ENCODE data around the gene ZNF384.

The ZNF384 gene

GRCh38 chr12:6653342-6653741, 35.8 kb downstream of the ZNF384 start:
- no peak for DNase-seq (ENCODE audit: low spot score)

DNA sequence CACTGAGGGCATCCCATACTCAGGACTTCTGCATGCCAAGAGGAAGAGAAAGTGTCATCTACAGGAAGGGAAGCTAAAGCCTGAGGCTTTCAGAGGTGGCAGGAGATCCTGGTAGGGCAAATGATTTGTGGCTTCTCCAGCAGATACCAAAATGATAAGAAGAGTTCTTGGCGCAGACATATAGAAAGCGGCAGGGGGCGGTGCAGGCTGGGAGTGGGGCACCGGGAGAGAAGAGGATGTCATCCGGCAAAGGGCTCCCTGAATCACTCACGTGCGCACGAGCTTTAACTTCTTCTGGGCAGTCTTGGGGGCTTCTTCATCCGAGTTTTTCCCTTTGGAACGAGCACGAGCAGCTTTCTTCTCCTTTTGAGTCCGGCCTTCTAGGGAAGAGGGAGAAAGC, 36.8 kb downstream of the ZNF384 start:
- no peak for DNase-seq (ENCODE audit: low spot score)

DNA sequence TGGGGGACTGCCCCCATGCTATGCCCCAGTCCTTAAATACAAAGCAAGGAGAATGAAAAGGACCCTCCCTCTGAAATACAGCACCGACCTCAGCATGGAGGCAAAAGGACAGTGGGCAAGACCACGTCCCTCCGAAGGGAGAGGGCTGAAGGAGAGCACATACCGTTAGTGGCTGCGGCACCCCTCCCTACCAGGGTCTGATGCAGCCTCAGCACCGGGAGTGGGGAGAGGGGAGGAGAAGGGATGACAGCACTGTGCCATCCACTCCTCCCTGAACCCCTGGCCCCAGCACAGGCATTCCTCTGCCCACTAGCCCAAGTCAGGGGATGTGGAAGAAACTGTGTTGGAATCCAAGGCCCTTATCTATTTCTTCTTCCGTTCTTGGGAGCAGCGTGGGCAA, 38.3 kb downstream of the ZNF384 start:
- no peak for DNase-seq (ENCODE audit: low spot score)

DNA sequence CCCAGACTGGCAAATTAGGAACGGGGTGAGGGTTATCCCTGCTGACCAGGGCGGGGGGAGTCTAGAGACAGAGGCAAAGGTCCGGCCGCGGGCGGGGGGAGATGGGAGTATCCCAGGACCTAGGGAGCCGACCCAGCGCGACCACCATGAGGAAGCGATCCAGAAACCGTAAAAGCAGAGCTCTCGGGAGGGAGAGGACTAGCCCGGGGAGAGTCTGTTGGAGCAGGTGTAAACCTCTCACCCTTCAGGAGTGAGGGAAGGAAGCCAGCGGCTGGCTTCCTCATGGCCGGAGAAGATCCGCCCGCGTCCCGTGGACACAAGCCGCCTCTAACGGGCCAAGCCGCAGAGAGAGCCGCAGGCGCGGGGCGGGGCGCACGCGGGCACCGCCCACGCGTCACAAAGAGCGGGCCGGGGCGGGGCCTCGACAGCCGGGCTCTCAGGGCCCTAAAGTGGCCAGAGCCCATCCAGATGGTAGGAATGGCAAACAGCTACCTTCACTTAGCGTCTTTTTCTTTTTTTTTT, 42.0 kb downstream of the ZNF384 start, which contains the start of gene ACRBP:
TSS of gene ACRBP (minus strand) at position 350 of the 522 bp plus-strand sequence. CDS start at position 284, 66 bp downstream.
- no peak for DNase-seq (ENCODE audit: low spot score)

GRCh38 chr12:6646276-6647082, 42.7 kb downstream of the ZNF384 start:
- DNase-seq (ENCODE audit: low spot score), result no peak

- no peak for DNase-seq (ENCODE audit: low spot score)
Measured at GRCh38 chr12:6644903-6645302, 44.3 kb downstream of the ZNF384 start.

DNA sequence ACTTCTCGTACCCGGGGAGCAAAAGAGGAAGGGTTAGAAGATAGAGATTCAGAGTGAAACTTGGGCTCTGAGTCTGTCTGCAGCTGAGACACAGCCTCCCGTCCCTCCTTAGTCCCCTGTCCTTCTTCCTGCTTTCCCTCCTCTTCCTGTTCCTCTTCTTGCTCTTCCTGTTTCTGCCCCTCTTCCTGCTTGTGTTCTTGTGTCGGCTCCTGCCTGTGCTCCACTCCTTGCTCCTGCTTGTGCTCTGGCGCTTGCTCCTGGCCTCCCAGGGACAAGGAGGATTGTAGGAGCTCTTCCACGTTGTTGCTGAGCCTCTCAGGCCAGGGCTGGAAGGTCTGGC, 44.9 kb downstream of the ZNF384 start:
- no peak for DNase-seq (ENCODE audit: low spot score)

- no peak for DNase-seq (ENCODE audit: low spot score)
Measured at GRCh38 chr12:6643569-6644256, 45.5 kb downstream of the ZNF384 start.

DNA sequence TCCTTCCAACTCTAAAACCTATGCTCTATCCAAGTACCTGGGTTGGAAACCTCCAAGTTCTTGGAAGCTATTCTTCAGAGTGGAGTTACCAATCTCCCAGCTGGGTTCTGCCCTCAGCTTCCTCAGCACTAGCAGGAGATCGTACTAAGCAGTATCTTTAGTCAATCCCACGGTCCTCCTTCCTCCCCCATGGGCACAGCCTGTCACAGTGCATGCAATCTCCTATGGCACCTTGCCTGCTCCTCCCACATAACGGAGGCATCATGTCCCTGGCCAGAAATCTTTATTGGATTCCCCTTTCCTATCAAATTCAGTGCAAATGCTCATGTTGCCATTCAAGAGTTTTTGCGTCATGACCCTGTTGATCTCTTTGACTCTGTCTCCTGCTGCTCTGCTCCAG, 48.0 kb downstream of the ZNF384 start:
- no peak for DNase-seq (ENCODE audit: low spot score)

GRCh38 chr12:6640497-6640896, 48.7 kb downstream of the ZNF384 start:
- no peak for DNase-seq (ENCODE audit: low spot score)

GRCh38 chr12:6639151-6639801, 49.9 kb downstream of the ZNF384 start:
- no peak for DNase-seq (ENCODE audit: low spot score)

- no peak for DNase-seq (ENCODE audit: low spot score)
Measured at GRCh38 chr12:6638305-6638704, 50.9 kb downstream of the ZNF384 start.

DNA sequence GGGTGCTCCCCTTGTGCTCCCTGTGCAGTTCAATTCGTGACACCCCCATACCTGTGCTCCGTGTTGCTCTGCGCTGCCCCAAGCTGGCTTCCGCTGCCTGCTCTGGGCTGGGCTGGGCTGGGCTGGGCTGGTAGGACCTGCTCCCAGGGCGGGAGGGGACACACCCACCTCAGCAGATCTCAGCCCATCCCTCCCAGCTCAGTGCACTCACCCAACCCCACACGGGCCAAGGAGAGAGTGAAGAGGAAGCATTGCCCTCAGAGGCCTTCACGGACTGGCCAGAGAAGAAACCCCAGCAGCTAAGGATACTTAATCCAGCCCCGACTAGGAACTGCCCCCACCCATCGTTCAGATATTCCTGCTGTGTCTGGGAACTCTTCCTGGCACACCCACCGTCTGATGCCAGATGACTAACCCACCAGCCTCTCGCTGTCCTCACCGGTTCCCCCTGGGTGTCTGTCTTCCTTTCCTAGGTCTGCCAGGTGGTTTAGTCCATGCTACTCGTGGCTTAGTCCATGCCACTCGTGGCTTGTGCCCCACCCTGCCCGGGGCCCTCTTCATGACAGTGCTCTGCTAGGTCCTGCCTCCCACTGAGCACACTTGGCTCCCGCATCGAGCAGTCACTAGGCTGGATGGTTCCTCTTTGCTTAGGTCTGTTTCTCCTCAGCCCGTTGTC, 53.2 kb downstream of the ZNF384 start, which contains the start of gene LPAR5:
TSS of gene LPAR5 (minus strand) at position 104 of the 676 bp plus-strand sequence. CDS start 14,711 bp downstream, outside the sequence.
- DNase-seq (ENCODE audit: low spot score), result no peak

DNA sequence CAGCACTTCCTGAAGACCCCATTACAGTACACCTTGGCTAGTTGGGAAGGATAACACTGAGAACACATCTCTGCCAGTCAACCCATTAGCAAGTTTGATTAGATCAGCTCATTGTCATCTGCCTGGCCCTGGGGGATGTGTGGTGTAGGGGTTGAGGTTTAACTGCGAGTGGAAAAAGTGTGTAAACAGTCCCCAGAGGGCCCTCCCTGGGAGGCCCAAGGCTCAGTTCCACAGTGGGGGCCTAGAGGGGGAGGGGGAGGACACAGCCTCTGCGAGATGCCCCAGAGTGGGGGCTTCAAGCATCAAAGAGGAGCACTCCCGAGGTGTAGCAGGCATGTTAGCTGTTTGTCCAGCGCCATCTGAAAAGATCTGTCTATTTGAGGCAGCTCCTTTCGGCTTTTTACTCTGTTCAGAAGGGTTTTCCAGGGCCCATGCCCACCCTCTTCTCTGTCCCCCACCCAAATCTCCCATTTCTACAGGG, 53.8 kb downstream of the ZNF384 start:
- DNase-seq (ENCODE audit: low spot score), result no peak

DNA sequence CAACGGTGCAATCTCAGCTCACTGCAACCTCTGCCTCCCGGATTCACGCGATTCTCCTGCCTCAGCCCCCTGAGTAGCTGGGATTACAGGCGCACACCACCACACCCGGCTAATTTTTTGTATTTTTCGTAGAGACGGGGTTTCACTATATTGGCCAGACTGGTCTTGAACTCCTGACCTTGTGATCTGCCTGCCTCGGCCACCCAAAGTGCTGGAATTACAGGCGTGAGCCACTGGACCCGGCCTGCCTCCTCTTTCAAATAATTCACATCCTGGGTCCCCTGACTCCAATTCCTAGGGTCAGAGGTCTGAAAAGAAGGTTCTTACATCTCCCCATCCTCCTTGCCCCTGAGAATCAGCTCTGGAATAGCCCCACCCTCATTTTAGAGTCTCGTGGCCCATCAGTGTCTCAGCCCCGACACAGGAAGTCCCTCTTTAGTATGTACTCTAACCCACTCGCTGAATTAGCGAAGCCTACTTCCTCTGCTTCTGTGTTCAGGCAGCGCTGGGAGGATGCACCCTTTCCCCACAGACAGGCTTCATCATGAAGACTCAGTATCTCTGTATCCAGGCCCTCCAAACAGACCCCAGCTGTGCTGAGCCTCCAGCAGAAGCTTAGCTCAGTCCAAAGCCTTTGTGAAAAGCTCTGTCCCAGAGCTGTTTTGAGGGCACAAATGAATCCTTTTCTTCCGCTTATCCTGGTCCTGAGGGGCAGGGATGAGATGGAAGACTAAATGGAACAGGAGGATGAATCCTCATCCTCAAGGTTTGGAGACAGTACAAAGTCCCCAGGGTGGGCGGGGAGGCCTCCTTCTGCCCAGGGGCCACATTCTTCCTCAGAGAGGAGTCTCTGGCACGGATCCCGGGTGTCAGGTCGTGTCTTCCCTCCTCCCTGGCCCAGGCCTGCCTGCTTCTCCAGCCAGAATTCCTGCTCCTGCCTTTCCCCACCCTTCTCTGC, 56.9 kb downstream of the ZNF384 start:
- no peak for DNase-seq (ENCODE audit: low spot score)

DNA sequence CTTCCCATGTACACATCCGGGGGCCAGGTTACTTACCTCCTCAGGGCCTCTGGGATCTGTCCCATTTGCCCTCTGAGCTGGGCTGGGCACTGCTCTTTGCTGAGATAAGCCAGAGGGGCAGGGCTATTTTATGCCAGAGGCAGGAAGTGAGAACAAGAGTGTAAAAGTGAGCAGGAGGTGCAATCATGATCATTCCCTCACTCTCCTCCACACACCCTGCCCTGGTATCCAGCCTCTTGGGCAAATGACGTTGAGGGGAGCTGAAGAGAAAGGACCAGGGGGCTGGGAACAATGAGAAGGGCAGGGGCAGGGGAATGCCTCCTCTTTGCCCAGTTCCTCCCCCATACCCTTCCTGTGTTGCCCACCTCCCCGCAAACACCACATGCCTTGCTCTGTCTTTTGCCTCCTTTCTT, 57.6 kb downstream of the ZNF384 start:
- no peak for DNase-seq (ENCODE audit: low spot score)

- no peak for DNase-seq (ENCODE audit: low spot score)
Measured at GRCh38 chr12:6630736-6631135, 58.4 kb downstream of the ZNF384 start.

GRCh38 chr12:6627616-6628015, 61.6 kb downstream of the ZNF384 start:
- no peak for DNase-seq (ENCODE audit: low spot score)

- no peak for DNase-seq (ENCODE audit: low spot score)
Measured at GRCh38 chr12:6626654-6627283, 62.4 kb downstream of the ZNF384 start.

DNA sequence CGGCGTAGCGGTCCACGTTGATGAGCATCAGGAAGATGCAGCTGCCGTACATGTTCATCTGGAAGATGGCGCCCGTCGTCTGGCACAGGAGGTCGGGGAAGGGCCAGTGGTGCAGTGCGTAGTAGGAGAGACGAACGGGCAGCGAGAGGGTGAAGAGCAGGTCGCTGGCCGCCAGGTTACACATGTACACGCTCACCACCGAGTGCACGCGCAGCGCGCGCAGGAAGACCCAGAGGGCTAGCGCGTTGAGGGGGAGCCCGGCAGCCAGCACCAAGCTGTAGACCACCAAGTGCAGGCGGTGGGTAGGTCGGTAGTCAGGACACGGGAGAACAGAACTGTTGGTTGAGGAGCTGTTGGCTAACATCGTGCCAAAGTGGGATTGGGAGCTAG, 68.3 kb downstream of the ZNF384 start:
- no peak for DNase-seq (ENCODE audit: low spot score)

All from HuH-7 (cell line).